ENCODE results near the gene C1QB.

C1QB gene

GRCh38 chr1:22635436-22635835 is 17.6 kb upstream of the C1QB start:
- no peak for DNase-seq (ENCODE audit: low read depth in 2 of 2)

GRCh38 chr1:22636353-22636752 is 16.7 kb upstream of the C1QB start, which contains the start of gene C1QA:
TSS of gene C1QA (plus strand) at chr1:22636628. CDS start at chr1:22637617, 989 bp downstream.
- no peak for DNase-seq (ENCODE audit: low read depth in 2 of 2)

DNA sequence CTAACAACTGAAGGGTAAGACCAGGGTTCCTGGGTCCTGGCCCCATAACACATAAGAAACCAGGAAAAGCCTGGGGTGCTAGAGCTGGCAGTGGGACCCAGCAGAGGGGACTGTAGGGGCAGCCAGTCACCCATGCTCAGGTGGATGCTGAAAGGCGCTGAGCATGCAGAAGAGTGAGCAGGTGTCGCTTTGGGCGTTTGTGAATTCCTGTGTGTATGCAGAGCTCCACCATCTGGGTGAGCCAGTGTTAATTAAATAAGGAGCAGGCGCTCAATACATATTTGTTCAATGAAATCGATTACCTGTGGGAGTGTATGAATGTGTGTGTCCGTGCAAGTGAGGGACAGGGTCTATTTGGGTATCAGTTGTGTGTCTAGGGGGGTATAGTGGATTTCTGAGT is 16.1 kb upstream of the C1QB start:
- DNase-seq (ENCODE audit: low read depth in 2 of 2): no peak

- DNase-seq (ENCODE audit: low read depth in 2 of 2): no peak
Measured at GRCh38 chr1:22637907-22638445, 15.1 kb upstream of the C1QB start.

DNA sequence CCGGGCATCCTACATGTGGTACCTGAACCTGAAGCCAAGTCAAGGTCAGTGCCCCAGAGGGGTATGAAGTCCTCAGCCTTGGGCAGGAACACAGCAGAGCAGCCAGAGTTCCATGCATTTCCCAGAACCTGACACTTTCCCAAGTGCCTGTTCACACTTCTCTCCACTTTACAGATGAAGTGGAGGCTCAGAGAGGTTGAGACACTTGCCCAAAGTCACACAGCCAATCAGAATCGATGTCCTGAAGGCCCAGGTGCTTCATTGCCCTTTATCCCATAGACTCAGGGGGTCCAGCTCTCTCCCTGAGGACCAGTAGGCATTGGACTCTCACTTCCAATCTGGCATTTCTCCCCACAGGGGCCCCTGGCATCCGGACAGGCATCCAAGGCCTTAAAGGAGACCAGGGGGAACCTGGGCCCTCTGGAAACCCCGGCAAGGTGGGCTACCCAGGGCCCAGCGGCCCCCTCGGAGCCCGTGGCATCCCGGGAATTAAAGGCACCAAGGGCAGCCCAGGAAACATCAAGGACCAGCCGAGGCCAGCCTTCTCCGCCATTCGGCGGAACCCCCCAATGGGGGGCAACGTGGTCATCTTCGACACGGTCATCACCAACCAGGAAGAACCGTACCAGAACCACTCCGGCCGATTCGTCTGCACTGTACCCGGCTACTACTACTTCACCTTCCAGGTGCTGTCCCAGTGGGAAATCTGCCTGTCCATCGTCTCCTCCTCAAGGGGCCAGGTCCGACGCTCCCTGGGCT is 14.4 kb upstream of the C1QB start:
- no peak for DNase-seq (ENCODE audit: low read depth in 2 of 2)

- no peak for DNase-seq (ENCODE audit: low read depth in 2 of 2)
Measured at GRCh38 chr1:22639286-22639685, 13.8 kb upstream of the C1QB start.

DNA sequence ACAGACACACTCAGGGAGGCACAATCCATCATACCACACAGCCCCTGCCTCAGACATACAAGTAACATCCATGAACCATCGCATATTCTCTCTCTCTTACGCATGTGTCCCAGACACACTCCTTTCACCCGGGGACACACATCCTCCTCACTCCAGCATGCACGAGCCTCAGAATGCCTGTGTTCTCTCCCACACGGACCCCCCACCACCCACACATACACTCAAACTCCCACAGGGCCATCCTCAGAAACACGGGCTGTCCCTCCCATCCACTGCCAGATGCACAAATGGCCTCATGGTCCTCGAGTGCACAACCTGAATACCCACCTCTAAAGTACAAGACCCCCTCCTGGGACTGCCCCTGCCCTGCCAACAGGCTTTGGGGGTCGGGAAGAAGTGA is 11.8 kb upstream of the C1QB start:
- DNase-seq (ENCODE audit: low read depth in 2 of 2): no peak

DNA sequence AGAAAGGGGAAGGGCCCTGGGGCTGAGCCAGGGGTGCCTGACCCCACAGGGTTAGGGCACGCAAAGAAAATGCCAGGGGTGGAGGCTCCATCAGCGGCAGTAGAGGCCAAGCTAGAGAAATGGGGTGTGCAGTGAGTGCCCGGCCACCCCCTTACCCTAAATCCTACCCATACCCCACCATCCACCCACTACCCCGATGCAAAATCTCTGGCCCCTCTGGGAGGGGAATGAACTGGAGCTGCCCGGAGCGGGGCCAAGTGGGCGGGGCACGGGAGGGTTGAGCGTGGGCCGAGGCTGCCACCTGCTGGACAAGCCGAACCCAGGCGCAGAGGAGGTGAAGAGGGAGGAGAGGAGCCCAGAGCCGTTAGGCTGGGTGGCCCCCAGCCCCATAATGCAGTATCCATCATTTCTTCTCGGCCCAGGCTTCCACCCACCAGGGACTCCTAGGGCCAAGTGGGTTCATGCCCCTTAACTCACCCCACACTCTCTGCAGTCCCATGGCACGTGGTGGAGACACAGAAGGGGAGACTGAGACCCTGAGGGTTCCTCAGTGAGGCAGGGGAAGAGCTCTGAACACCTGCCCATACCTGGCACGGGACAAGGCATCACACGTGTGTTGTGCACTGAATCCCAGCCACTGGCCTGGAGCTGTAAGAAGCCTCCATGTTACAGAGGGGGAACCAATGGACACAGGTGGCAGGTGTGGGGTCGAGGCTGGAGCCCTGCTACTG is 11.0 kb upstream of the C1QB start:
- peak; percentile 31 to 36 for DNase-seq (ENCODE audit: low read depth in 2 of 2)

DNA sequence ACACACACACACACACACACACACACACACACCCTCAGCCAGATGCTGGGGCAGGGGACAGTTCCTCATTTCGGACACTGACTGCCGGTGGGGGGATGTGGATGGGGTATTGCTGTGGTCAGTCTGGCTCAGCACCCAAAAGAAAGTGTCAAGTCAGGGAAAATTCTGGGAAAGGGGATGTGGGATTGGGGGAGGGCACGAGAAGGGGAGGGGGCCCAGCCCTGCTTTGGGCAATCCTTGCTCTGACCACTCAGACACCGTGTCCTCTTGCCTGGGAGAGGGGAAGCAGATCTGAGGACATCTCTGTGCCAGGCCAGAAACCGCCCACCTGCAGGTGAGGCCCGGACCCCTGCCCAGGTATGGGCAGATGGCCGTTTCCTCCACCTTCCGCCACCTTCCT is 9.7 kb upstream of the C1QB start, which contains the start of gene C1QC:
TSS of gene C1QC (plus strand) at position 253 of the 400 bp plus-strand sequence. CDS start 391 bp downstream, outside the sequence.
- DNase-seq (ENCODE audit: low read depth in 2 of 2): no peak

- DNase-seq (ENCODE audit: low read depth in 2 of 2): no peak
Measured at GRCh38 chr1:22643928-22644327, 9.1 kb upstream of the C1QB start.

DNA sequence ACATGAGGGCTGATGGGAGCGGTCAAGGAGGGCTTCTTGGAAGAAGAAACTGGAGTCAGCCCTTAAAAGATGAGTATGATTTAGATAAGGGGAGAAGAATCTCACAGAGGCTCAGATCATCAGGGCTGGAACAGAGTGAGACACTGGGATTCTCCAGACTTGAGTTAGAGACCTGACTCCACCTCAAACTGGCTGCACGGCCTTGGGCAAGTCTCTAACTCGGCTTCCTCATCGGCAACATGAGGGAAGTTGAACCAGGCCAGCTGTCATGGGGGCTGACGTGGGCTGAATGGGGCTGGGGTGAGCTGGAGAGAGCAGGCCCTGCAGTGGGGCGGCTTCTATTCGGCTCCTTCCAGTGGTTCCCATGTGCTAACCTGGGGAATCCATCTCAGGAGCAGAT is 7.1 kb upstream of the C1QB start:
- no peak for DNase-seq (ENCODE audit: low read depth in 2 of 2)

GRCh38 chr1:22646384-22646783 is 6.7 kb upstream of the C1QB start:
- no peak for DNase-seq (ENCODE audit: low read depth in 2 of 2)

- no peak for DNase-seq (ENCODE audit: low read depth in 2 of 2)
Measured at GRCh38 chr1:22650089-22650693, 2.8 kb upstream of the C1QB start.

DNA sequence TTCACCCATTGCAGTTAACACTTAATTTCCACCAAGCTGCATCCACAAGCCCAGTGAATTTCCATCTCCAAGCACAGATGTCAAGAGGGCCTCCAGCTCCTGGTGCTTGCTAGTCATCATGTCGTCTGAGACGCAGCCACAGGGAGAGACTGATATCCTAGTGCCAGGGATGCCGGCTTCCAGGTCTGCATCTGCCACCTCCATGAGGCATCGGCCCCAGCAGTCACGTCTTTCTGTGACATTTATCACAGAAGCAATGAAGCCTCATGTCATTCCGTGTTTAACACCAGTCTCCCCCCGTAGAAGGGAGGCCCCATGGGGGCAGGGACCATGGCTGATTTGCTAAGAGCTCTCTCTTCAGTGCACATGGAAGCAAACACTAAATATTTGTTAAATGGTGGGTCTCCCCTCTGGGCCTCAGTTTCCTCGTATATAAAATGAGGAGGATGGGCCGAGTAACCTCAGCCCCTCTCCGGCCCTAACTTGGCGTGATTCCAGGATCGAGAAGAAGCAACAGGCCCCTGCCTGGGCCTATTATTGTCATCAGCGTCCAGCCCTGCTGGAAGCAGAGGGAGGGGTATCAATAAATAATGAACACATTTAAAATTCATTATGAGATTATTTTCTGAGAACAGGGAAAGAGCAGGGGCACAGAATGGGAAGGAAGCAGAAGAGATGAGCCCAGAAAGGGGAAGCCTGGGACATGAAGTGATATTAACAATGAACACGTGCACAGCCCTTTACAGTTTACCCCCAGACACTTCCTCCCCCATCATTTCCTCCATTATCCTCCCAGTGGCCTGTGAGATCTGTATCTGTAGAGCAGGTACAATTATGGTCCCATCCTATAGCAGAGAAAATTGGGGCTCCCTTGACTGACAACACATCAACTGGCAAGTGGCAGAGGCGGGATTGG is 837 bp upstream of the C1QB start:
- DNase-seq (ENCODE audit: low read depth in 2 of 2): no peak

- no peak for DNase-seq (ENCODE audit: low read depth in 2 of 2)
Measured at GRCh38 chr1:22654692-22655091, 1.7 kb downstream of the C1QB start.

DNA sequence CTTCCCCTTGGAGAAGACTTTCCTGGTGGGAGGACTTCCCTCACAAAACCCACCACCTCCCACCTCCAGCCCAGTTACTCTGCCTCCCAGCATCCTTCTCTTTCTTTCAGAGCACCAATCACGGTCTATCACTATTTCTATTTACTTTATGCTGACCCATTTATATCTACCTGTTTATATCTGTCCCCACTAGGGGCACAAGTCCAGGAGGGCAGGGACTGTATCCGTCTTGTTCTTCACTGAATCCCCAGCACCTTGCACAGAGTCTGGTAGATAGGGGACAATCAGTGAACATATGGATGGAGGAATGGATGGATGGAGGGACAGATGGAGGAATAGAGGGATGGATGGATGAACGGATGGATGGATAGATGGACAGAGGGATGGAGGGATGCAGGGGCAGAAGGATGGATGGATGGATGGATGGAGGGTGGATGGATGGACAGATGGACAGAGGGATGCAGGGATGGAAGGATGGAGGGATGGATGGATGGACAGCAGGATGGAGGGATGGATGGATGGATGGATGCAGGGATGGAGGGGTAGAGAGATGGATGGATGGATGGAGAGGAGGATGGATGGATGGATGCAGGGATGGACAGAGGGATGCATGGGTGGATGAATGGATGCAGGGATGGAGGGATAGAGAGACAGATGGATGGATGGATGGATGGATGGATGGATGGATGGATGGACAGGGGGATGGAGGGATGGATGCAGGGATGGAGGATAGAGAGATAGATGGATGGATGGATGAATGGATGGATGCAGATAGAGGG is 5.5 kb downstream of the C1QB start:
- no peak for DNase-seq (ENCODE audit: low read depth in 2 of 2)

DNA sequence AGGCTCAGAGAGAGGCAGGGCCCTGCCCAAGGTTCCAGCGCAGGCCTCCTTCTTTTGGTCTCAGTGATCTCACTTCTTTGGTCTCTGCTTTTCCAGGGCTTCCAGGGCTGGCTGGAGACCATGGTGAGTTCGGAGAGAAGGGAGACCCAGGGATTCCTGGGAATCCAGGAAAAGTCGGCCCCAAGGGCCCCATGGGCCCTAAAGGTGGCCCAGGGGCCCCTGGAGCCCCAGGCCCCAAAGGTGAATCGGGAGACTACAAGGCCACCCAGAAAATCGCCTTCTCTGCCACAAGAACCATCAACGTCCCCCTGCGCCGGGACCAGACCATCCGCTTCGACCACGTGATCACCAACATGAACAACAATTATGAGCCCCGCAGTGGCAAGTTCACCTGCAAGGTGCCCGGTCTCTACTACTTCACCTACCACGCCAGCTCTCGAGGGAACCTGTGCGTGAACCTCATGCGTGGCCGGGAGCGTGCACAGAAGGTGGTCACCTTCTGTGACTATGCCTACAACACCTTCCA is 7.7 kb downstream of the C1QB start:
- DNase-seq (ENCODE audit: low read depth in 2 of 2): no peak

- no peak for DNase-seq (ENCODE audit: low read depth in 2 of 2)
Measured at GRCh38 chr1:22661880-22662279, 8.8 kb downstream of the C1QB start.

- DNase-seq (ENCODE audit: low read depth in 2 of 2): no peak
Measured at GRCh38 chr1:22662318-22662717, 9.3 kb downstream of the C1QB start.

GRCh38 chr1:22662986-22663408 is 10.0 kb downstream of the C1QB start:
- no peak for DNase-seq (ENCODE audit: low read depth in 2 of 2)

Measured in activated CD8-positive, alpha-beta memory T cell treated with anti-CD3 and anti-CD28 coated beads for 4 hours (primary cell).